ENCODE data around the gene RCAN3.

DNA sequence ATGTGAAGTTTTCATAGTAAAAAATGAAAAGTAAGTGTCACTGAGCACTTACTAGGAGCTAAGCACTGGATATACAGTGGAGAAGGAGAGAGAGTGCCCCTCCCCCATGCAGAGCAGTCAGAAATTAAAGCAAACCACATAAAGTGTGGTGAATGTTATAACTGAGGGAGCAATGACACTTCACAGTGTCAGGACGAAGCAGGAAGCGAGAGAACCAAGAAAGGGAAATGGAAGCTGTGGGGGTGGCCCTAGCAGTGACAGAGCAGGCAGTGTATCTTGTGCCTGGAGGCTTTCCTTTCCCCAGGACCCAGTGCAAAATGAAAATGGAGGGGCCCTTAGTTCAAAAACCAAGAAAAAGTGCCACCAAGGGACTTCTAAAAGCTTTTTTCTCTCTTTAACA is 21.5 kb upstream of the RCAN3 start:
- no peak for TF ChIP-seq EZH2 (IDR thresholded peaks at IDR 0.05; ENCODE audit: low read length, unreplicated experiment)
- TF ChIP-seq, protein P1, sequence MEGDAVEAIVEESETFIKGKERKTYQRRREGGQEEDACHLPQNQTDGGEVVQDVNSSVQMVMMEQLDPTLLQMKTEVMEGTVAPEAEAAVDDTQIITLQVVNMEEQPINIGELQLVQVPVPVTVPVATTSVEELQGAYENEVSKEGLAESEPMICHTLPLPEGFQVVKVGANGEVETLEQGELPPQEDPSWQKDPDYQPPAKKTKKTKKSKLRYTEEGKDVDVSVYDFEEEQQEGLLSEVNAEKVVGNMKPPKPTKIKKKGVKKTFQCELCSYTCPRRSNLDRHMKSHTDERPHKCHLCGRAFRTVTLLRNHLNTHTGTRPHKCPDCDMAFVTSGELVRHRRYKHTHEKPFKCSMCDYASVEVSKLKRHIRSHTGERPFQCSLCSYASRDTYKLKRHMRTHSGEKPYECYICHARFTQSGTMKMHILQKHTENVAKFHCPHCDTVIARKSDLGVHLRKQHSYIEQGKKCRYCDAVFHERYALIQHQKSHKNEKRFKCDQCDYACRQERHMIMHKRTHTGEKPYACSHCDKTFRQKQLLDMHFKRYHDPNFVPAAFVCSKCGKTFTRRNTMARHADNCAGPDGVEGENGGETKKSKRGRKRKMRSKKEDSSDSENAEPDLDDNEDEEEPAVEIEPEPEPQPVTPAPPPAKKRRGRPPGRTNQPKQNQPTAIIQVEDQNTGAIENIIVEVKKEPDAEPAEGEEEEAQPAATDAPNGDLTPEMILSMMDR (conservative IDR thresholded peaks at IDR 0.05; ENCODE audit: low read depth, low read length), result no peak

Data from PC-3 (cell line).